Measurements from ENCODE around the gene CYP4B1.

DNA sequence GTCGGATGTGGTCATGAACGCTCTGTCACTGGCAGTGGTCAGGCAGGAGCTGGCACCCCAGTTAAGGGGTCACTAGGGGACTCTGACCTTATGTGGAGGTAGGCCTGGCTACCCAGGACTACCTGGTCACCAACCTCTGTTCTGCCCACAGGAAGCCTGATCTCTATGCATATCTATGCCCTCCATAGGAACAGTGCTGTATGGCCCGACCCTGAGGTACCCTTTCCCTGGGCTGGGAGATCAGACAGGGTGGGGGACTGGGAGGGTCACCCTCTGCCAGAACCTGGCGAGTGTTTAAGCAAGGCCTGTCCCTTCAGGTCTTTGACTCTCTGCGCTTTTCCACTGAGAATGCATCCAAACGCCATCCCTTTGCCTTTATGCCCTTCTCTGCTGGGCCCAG, 19.0 kb downstream of the CYP4B1 start:
- TF ChIP-seq, protein P1, sequence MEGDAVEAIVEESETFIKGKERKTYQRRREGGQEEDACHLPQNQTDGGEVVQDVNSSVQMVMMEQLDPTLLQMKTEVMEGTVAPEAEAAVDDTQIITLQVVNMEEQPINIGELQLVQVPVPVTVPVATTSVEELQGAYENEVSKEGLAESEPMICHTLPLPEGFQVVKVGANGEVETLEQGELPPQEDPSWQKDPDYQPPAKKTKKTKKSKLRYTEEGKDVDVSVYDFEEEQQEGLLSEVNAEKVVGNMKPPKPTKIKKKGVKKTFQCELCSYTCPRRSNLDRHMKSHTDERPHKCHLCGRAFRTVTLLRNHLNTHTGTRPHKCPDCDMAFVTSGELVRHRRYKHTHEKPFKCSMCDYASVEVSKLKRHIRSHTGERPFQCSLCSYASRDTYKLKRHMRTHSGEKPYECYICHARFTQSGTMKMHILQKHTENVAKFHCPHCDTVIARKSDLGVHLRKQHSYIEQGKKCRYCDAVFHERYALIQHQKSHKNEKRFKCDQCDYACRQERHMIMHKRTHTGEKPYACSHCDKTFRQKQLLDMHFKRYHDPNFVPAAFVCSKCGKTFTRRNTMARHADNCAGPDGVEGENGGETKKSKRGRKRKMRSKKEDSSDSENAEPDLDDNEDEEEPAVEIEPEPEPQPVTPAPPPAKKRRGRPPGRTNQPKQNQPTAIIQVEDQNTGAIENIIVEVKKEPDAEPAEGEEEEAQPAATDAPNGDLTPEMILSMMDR (IDR thresholded peaks at IDR 0.05; ENCODE audit: low read length), result no peak
- no peak for TF ChIP-seq EZH2 (IDR thresholded peaks at IDR 0.05; ENCODE audit: borderline replicate concordance, low read length)

Data from OCI-LY1 (cell line).